HEK293 (cell line): ENCODE results near the gene EZH1.

Source experiments
- CTCF ChIP-seq: fragments of 450-650 bp; formaldehyde crosslinking; IDR thresholded peaks from 2 replicates; pipeline ENCODE4 v1.5.1; 2016; ENCODE audit warnings: missing biosample characterization, missing genetic modification characterization
- HOXA7 ChIP-seq: sonication (generic); formaldehyde crosslinking; IDR thresholded peaks from 2 replicates; pipeline ENCODE4 v1.8.1; 2022; ENCODE audit warnings: missing genetic modification reagents, borderline replicate concordance
- KLF17 ChIP-seq: fragments of 450-650 bp; formaldehyde crosslinking; IDR thresholded peaks from 2 replicates; pipeline ENCODE4 v1.5.1; 2016; ENCODE audit warnings: missing biosample characterization, missing genetic modification characterization
- TRIM28 ChIP-seq: IDR thresholded peaks from 2 replicates; pipeline ENCODE4 v1.6.1; 2011; ENCODE audit warnings: low read length, control low read depth, borderline replicate concordance
- YY1 ChIP-seq: fragments of 450-650 bp; formaldehyde crosslinking; IDR thresholded peaks from 2 replicates; pipeline ENCODE4 v1.5.1; 2018; ENCODE audit warnings: missing biosample characterization, missing genetic modification characterization
- ZBTB11 ChIP-seq: fragments of 450-650 bp; formaldehyde crosslinking; conservative IDR thresholded peaks from 2 replicates; pipeline ENCODE4 v1.5.1; 2016; ENCODE audit warnings: low read depth, missing biosample characterization, missing genetic modification characterization
- ZNF211 ChIP-seq: fragments of 450-650 bp; formaldehyde crosslinking; IDR thresholded peaks from 2 replicates; pipeline ENCODE4 v1.5.1; 2016; ENCODE audit warnings: low read depth, missing biosample characterization, missing genetic modification characterization
- ZNF292 ChIP-seq: fragments of 450-650 bp; formaldehyde crosslinking; IDR thresholded peaks from 2 replicates; pipeline ENCODE4 v1.5.1; 2016; ENCODE audit warnings: low read depth, missing biosample characterization, missing genetic modification characterization, borderline replicate concordance
- ZNF302 ChIP-seq: fragments of 450-650 bp; formaldehyde crosslinking; IDR thresholded peaks from 2 replicates; pipeline ENCODE4 v1.5.1; 2016; ENCODE audit warnings: missing biosample characterization, missing genetic modification characterization, low read depth
- ZNF561 ChIP-seq: fragments of 450-650 bp; IDR thresholded peaks from 2 replicates; pipeline ENCODE4 v1.5.1; 2018; ENCODE audit warnings: missing biosample characterization, missing genetic modification characterization, borderline replicate concordance
- ZNF660 ChIP-seq: fragments of 450-650 bp; IDR thresholded peaks from 2 replicates; pipeline ENCODE4 v1.5.1; 2018; ENCODE audit warnings: missing biosample characterization, mild to moderate bottlenecking, missing genetic modification characterization
- TF ChIP-seq, protein P1 (sequence below): fragments of 450-650 bp; formaldehyde crosslinking; IDR thresholded peaks from 2 replicates; pipeline ENCODE4 v1.5.1; 2016; ENCODE audit warnings: missing biosample characterization, missing genetic modification characterization
- TF ChIP-seq, protein P2 (sequence below): fragments of 450-650 bp; formaldehyde crosslinking; IDR thresholded peaks from 2 replicates; pipeline ENCODE4 v1.5.1; 2016; ENCODE audit warnings: missing biosample characterization, missing genetic modification characterization
- TF ChIP-seq, protein P3 (sequence below): fragments of 450-650 bp; formaldehyde crosslinking; IDR thresholded peaks from 2 replicates; pipeline ENCODE4 v1.5.1; 2016; ENCODE audit warnings: missing biosample characterization, missing genetic modification characterization, borderline replicate concordance

GRCh38 chr17:42669977-42670788, 74.7 kb downstream of the EZH1 start:
- TF ChIP-seq KLF17 (tag by site-specific recombination), result no peak
- TF ChIP-seq ZNF292 (tag by site-specific recombination), result no peak
- TF ChIP-seq CTCF (tag by site-specific recombination), result no peak
- no peak for TF ChIP-seq ZNF660
- TF ChIP-seq ZNF211 (tag by site-specific recombination), result no peak
- no peak for TF ChIP-seq ZBTB11 (tag by site-specific recombination)
- no peak for TF ChIP-seq ZNF561 (tag by site-specific recombination)
- no peak for TF ChIP-seq YY1
- TF ChIP-seq, protein P1, sequence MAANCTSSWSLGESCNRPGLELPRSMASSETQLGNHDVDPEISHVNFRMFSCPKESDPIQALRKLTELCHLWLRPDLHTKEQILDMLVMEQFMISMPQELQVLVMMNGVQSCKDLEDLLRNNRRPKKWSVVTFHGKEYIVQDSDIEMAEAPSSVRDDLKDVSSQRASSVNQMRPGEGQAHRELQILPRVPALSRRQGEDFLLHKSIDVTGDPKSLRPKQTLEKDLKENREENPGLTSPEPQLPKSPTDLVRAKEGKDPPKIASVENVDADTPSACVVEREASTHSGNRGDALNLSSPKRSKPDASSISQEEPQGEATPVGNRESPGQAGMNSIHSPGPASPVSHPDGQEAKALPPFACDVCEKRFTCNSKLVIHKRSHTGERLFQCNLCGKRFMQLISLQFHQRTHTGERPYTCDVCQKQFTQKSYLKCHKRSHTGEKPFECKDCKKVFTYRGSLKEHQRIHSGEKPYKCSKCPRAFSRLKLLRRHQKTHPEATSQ, result no peak
- TF ChIP-seq TRIM28, result no peak
- no peak for TF ChIP-seq ZNF302 (tag by site-specific recombination)
- TF ChIP-seq, protein P2, sequence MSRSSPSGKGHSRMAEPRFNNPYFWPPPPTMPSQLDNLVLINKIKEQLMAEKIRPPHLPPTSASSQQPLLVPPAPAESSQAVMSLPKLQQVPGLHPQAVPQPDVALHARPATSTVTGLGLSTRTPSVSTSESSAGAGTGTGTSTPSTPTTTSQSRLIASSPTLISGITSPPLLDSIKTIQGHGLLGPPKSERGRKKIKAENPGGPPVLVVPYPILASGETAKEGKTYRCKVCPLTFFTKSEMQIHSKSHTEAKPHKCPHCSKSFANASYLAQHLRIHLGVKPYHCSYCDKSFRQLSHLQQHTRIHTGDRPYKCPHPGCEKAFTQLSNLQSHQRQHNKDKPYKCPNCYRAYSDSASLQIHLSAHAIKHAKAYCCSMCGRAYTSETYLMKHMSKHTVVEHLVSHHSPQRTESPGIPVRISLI (tag by site-specific recombination), result no peak
- TF ChIP-seq HOXA7 (CRISPR knock-in tag), result no peak
- TF ChIP-seq, protein P3, sequence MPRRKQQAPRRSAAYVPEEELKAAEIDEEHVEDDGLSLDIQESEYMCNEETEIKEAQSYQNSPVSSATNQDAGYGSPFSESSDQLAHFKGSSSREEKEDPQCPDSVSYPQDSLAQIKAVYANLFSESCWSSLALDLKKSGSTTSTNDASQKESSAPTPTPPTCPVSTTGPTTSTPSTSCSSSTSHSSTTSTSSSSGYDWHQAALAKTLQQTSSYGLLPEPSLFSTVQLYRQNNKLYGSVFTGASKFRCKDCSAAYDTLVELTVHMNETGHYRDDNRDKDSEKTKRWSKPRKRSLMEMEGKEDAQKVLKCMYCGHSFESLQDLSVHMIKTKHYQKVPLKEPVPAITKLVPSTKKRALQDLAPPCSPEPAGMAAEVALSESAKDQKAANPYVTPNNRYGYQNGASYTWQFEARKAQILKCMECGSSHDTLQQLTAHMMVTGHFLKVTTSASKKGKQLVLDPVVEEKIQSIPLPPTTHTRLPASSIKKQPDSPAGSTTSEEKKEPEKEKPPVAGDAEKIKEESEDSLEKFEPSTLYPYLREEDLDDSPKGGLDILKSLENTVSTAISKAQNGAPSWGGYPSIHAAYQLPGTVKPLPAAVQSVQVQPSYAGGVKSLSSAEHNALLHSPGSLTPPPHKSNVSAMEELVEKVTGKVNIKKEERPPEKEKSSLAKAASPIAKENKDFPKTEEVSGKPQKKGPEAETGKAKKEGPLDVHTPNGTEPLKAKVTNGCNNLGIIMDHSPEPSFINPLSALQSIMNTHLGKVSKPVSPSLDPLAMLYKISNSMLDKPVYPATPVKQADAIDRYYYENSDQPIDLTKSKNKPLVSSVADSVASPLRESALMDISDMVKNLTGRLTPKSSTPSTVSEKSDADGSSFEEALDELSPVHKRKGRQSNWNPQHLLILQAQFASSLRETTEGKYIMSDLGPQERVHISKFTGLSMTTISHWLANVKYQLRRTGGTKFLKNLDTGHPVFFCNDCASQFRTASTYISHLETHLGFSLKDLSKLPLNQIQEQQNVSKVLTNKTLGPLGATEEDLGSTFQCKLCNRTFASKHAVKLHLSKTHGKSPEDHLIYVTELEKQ (tag by site-specific recombination), result no peak
